Upper lobe of left lung (tissue), 6 donors: ENCODE data around the gene ARL4D. TPM values are rescaled to one million over a fixed set of nuclear protein-coding genes. Genes with fewer than 3 reads are reported as not detected.
"Not testable (repeated sequence)": the region's sequence is repeated elsewhere in the genome, so short reads cannot be mapped to it uniquely, and the experiment has no call there.

Experiments used
- ATAC-seq, 2 donors: fragments of 200-7000 bp; cut with Tn5 transposase; one replicate each; pipeline ENCODE4 v1.9.1; 2022; ENCODE audit warnings: mild to moderate bottlenecking in 2 of 2, moderate library complexity in 2 of 2; ENCODE audit not compliant: low FRiP score in 2 of 2
- DNase-seq, 2 donors: peaks; one replicate each; pipeline ENCODE4 v3.0.0-alpha.2; 2019 to 2020
- H3K27ac ChIP-seq, 4 donors: fragments of 200-600 bp; sonication (generic); one replicate each; pipeline ENCODE4 v1.5.1; 2016 to 2019
- H3K27me3 ChIP-seq, 4 donors: fragments of 200-600 bp; sonication (generic); one replicate each; pipeline ENCODE4 v1.5.1; 2017 to 2019
- H3K36me3 ChIP-seq, 4 donors: fragments of 200-600 bp; sonication (generic); one replicate each; pipeline ENCODE4 v1.5.1; 2016 to 2019
- H3K4me1 ChIP-seq, 4 donors: fragments of 200-600 bp; sonication (generic); one replicate each; pipeline ENCODE4 v1.5.1; 2018 to 2019
- H3K4me3 ChIP-seq, 4 donors: fragments of 200-600 bp; sonication (generic); one replicate each; pipeline ENCODE4 v1.5.1; 2017 to 2019; ENCODE audit warnings: mild to moderate bottlenecking in 2 of 4, moderate library complexity in 1 of 4
- H3K9me3 ChIP-seq, 4 donors: fragments of 200-600 bp; sonication (generic); one replicate each; pipeline ENCODE4 v1.5.1; 2018 to 2019
- EP300 ChIP-seq, 4 donors: sonication (generic); formaldehyde crosslinking; IDR thresholded peaks; one replicate each; pipeline ENCODE4 v1.5.1; 2017; ENCODE audit warnings: antibody characterized with exemption in 4 of 4, control low read depth in 2 of 4
- POLR2A ChIP-seq, 4 donors: fragments of 450-650 bp; IDR thresholded peaks; one replicate each; pipeline ENCODE4 v1.5.1; 2016 to 2017; ENCODE audit warnings: antibody characterized with exemption in 4 of 4, mild to moderate bottlenecking in 2 of 4
- POLR2AphosphoS5 ChIP-seq, 2 donors: sonication (generic); formaldehyde crosslinking; IDR thresholded peaks; one replicate each; pipeline ENCODE4 v1.5.1; 2017; ENCODE audit warnings: antibody characterized with exemption in 2 of 2
- WGBS, 2 donors: methylation state at CpG; one replicate each; pipeline ENCODE4 v1.1.5; 2017 to 2018; 5-methylcytosine and 5-hydroxymethylcytosine counted together
- total RNA-seq, 6 donors: library from RNA; depleted of rRNA in 4 of 6; stranded (reverse); fragments of >200 nt in 4 of 6; gene quantifications; one replicate each; pipeline versions ENCODE4 v1.1.0 to v1.2.1, GENCODE V29; 2016 to 2021
- TF ChIP-seq, protein P1 (sequence below), 6 experiments: fragments of 450-650 bp in 4 of 6; fragments of 200-600 bp in 2 of 6; sonication (generic) in 2 of 6; IDR thresholded peaks; one replicate each; pipeline ENCODE4 v1.5.1; 2016 to 2019; ENCODE audit warnings: antibody characterized with exemption in 6 of 6
- donor health status: DM: no; HTN: no; CAD: no; lungs with moderate emphysema.
- donor health status: DM: no; HTN: yes; CAD: no; lungs with severe emphysema.

The ARL4D gene
- total RNA-seq, 6 donors from 2014 or later, result 6.5 to 24.2 (median 9.4) TPM

DNA sequence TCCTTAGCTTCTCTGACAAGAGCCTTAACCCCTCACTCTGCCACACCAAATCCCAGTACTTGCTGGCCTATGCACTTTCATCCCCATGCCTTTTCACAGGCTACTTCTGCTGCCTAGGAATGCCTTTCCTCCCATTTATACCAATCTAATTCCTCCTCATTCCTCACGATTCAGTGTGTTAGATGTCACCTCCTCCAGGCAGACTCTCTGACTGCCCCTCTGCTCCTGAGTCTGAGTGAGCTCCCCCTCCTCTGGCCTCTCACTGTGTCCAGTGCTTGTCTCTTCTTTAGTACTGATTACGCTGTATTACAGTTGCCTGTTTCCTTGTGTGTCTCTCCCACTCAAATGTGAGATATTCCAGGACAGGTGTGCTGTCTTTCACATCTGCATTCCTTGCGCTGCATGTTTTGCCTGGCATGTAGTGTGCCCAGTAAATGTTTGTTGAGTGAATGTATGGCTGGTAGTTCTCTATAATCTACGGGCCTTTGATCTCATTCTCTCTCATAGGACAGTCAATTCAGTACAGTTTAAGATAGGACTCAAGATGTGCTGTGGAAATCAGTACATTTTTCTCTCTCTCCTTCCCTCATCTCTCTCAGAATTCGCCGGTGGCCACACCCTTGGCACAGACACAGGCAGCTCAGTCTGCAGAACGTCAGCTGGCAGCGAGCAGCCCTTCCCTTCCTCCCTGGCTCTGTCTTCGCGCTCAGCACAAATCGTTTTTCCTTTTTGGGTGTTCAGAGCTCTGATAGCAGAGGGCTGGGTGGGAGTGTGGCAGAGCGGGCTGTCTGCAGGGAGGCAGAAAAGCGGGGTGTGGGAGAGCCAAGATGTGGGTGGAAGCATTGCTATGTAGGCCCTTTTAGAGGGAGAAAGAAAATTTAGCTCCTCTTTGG is 18.5 kb downstream of the ARL4D start:
- DNase-seq, result peak in 1 of 2 donors; percentile 32
- 32 to 37% methylated on average over 13 of the region's 13 CpGs for WGBS, 2 donors
- no peaks in the 10 kb centered on the region for H3K9me3 ChIP-seq
- no peaks in the 10 kb centered on the region for H3K36me3 ChIP-seq
- H3K4me1 ChIP-seq, result peaks cover 17 to 24% (median 21%) of the 10 kb centered on the region in 4 donors
- ATAC-seq, result peak; percentile 68 to 91
- no peak overlapping the region for H3K4me3 ChIP-seq
- no peaks in the 10 kb centered on the region for H3K27me3 ChIP-seq
- peak overlapping the region; percentile 18 to 69 (median 53) for H3K27ac ChIP-seq
- no peak for TF ChIP-seq POLR2AphosphoS5 (IDR thresholded peaks at IDR 0.05)
- no peak for TF ChIP-seq EP300 (IDR thresholded peaks at IDR 0.05)

DNA sequence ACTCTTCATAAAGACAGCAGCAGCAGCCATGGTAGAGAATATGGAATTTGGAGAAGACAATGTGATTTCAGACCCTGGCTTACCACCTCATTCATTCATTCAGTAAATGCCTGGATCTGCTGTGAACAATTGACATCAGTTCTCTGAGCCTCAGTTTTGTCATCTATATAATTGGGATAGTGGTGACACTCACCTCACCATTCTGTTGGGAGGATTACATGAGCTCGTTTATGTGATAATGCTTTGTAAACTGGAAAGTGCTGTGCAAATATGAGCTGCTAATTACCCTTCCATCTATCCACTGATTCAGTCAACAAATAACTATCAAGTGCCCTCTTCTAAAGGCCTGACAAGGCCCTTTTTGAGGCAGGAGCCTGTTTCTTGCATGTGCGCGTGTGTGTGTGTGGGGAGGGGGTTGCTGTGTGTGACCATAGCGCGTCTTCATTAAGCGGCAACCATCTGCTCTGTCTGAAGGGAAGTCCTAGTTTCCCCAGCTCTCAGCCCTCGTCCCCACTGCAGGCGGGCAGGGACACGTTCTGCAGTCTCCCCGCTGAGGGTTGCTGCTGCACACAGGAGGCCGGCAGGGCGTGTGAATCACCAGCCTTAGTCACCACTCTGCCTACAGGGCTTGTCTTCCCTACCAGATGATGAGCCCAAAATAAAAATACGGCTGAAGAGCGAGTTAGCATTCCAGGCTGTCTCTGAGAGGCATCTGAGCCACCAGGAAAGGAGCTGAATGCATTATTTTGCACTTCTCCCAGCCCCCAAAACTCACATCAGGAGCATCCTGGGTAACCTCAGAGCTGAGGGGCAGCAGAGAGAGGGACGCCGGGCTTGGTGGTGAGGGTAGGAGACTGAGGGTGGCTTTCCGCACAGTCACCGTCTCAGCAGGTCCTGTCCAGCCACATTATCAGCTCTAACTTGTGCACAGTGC is 19.9 kb downstream of the ARL4D start:
- 78 to 86% methylated on average over 14 to 18 of the region's 18 CpGs for WGBS, 2 donors
- TF ChIP-seq EP300 (IDR thresholded peaks at IDR 0.05) (no peak), POLR2A (IDR thresholded peaks at IDR 0.05) (no peak), POLR2AphosphoS5 (IDR thresholded peaks at IDR 0.05) (no peak)
- TF ChIP-seq, protein P1, sequence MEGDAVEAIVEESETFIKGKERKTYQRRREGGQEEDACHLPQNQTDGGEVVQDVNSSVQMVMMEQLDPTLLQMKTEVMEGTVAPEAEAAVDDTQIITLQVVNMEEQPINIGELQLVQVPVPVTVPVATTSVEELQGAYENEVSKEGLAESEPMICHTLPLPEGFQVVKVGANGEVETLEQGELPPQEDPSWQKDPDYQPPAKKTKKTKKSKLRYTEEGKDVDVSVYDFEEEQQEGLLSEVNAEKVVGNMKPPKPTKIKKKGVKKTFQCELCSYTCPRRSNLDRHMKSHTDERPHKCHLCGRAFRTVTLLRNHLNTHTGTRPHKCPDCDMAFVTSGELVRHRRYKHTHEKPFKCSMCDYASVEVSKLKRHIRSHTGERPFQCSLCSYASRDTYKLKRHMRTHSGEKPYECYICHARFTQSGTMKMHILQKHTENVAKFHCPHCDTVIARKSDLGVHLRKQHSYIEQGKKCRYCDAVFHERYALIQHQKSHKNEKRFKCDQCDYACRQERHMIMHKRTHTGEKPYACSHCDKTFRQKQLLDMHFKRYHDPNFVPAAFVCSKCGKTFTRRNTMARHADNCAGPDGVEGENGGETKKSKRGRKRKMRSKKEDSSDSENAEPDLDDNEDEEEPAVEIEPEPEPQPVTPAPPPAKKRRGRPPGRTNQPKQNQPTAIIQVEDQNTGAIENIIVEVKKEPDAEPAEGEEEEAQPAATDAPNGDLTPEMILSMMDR (IDR thresholded peaks at IDR 0.05), result no peak
- DNase-seq (no peak), ATAC-seq (peak; percentile 26 to 91)
- no peaks in the 10 kb centered on the region for H3K27me3 ChIP-seq
- H3K36me3 ChIP-seq, result no peaks in the 10 kb centered on the region
- peaks cover 17 to 23% (median 20%) of the 10 kb centered on the region in 4 donors for H3K4me1 ChIP-seq
- no peak overlapping the region for H3K4me3 ChIP-seq
- no peaks in the 10 kb centered on the region for H3K9me3 ChIP-seq
- peak overlapping the region in 3 of 4 donors; percentile 18 to 69 (median 56) for H3K27ac ChIP-seq

DNA sequence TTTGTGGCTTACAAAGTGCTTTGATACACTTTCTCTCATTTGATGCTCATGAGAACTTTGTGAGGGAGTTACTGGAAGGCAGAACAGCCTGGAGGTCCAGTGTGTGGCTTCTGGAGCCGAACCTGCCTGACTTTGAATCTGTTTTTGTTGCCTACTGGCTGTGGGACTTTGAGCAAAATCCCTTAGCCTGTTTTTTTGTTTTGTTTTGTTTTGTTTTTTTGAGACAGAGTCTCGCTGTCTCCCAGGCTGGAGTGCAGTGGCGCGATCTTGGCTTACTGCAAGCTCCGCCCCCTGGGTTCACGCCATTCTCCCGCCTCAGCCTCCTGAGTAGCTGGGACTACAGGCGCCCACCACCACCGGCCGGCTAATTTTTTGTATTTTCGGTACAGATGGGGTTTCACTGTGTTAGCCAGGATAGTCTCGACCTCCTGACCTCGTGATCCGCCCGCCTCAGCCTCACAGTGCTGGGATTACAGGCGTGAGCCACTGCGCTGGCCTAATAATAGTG is 20.6 kb downstream of the ARL4D start:
- H3K36me3 ChIP-seq, H3K9me3 ChIP-seq, DNase-seq, H3K4me3 ChIP-seq, H3K27ac ChIP-seq, ATAC-seq, H3K27me3 ChIP-seq: not testable (repeated sequence)
- WGBS, 2 donors, result 96 to 97% methylated on average over 17 of the region's 17 CpGs
- peaks cover 17 to 23% (median 20%) of the 10 kb centered on the region in 4 donors for H3K4me1 ChIP-seq

DNA sequence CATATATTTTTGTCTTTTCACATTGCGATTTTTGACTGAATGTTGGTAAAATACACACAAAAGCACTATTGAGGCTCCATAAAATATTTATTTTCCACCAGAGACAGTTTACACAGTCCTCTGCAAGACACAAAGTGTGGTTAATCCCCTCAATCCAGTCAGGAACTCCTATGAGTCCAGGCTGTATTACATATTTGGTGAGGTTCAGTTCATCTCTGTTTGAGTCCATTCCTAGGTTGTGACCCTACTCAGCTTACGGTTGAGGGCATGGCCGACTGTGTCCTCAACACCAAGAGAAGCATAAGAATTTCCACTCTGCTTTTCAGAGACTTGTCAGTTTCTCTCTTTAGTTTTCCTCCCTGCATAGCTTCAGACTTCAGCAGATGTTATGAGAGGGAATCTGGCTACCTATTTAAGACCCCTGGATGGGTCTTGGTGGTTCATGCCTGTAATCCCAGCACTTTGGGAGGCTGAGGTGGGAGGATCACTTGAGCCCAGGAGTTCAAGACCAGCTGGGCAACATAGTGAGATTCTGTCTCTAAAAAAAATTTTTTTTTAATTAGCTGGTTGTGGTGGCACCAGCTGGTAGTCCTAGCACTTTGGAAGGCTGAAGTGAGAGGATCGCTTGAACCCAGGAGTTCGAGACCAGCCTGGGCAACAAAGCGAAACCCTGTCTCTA is 25.1 kb downstream of the ARL4D start:
- ATAC-seq (no peak), DNase-seq (no peak)
- Histone ChIP-seq H3K4me3 (no peak overlapping the region), H3K36me3 (no peaks in the 10 kb centered on the region), H3K4me1 (peaks cover 0 to 3% (median 0%) of the 10 kb centered on the region in 4 donors), H3K27ac (no peak overlapping the region), H3K9me3 (no peaks in the 10 kb centered on the region), H3K27me3 (no peaks in the 10 kb centered on the region)
- WGBS, 2 donors, result 89 to 92% methylated on average over 6 of the region's 6 CpGs
- TF ChIP-seq, protein P1 (IDR thresholded peaks at IDR 0.05), result no peak
- TF ChIP-seq EP300 (IDR thresholded peaks at IDR 0.05), result no peak
- TF ChIP-seq POLR2AphosphoS5 (IDR thresholded peaks at IDR 0.05), result no peak
- no peak for TF ChIP-seq POLR2A (IDR thresholded peaks at IDR 0.05)

DNA sequence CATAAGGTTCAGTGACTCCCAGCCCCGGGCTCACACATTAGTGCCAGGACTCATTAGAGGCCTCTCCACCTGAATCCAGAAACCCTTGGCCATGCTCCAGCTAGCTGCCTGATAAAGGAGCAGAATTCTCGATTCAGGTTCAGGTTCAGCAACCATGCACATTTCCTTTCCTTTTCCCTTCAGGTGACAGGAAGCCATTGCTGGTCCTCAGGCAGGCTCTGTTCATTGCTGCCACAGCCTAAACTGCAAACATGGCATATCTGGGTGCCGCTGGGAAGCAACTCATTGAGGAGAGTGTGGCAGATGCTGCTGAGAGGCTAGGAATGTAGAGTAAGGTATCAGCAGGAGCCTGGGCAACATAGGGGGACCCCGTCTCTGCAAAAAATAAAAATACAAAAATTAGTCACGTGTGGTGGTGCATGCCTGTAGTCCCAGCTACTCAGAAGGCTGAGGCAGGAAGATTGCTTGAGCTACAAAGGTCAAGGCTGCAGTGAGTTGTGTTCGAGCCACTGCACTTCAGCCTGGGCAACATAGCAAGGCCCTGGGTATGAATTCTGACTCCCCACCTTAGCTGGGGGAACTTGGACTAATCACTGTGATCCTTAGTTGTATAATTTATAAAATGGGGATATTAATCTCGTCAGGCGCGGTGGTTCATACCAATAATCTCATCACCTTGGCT is 28.7 kb downstream of the ARL4D start:
- no peaks in the 10 kb centered on the region for H3K9me3 ChIP-seq
- TF ChIP-seq POLR2AphosphoS5 (IDR thresholded peaks at IDR 0.05) (no peak), EP300 (IDR thresholded peaks at IDR 0.05) (no peak), POLR2A (IDR thresholded peaks at IDR 0.05) (no peak)
- TF ChIP-seq, protein P1 (IDR thresholded peaks at IDR 0.05), result no peak
- ATAC-seq (no peak), DNase-seq (no peak)
- WGBS, 2 donors, result 83 to 90% methylated on average over 9 of the region's 9 CpGs
- peaks cover 0 to 12% (median 10%) of the 10 kb centered on the region in 4 donors for H3K4me1 ChIP-seq
- H3K4me3 ChIP-seq, result no peak overlapping the region
- H3K27me3 ChIP-seq, result no peaks in the 10 kb centered on the region
- H3K36me3 ChIP-seq, result no peaks in the 10 kb centered on the region
- no peak overlapping the region for H3K27ac ChIP-seq
